H1 (cell line): Measurements from ENCODE around the gene GOLGA8J. TPM values are rescaled to one million over a fixed set of nuclear protein-coding genes. Genes with fewer than 3 reads are reported as not detected.

Source experiments
- BCL11A ChIP-seq, 2 experiments: IDR thresholded peaks; one replicate each; pipeline ENCODE4 v1.6.1; 2011; ENCODE audit warnings: low read depth in 2 of 2, low read length in 2 of 2, mild to moderate bottlenecking in 2 of 2
- CBX5 ChIP-seq: fragments of 300-800, 300-1000 bp; sonication (generic); IDR thresholded peaks from 2 replicates; pipeline ENCODE4 v1.7.1; 2016; ENCODE audit warnings: antibody characterized with exemption, low read length, low read depth
- KDM1A ChIP-seq: fragments of 200-600, 300-600 bp; sonication (generic); IDR thresholded peaks from 2 replicates; pipeline ENCODE4 v1.7.1; 2016; ENCODE audit warnings: mild to moderate bottlenecking, low read length, borderline replicate concordance
- polyA plus RNA-seq, 7 experiments: library from polyadenylated mRNA; depleted of rRNA in 3 of 7; stranded (reverse) in 5 of 7; unstranded in 2 of 7; fragments of >200 nt in 5 of 7; fragments of 200-250 nt in 2 of 7; gene quantifications; 1 replicate in 5 of 7; 2 replicates in 1 of 7; 4 replicates in 1 of 7; pipeline versions ENCODE4 v1.2.1 to v1.2.3, GENCODE V29; 2011 to 2013; ENCODE audit warnings: missing spikeins in 2 of 7, mixed read lengths in 2 of 7
- total RNA-seq: library from RNA; stranded (reverse); fragmentation: NEBNext Ultra II Directional; extraction: Animal tissue kit (Norgen Biotek cat#: 25700); gene quantifications from 2 replicates; pipeline ENCODE4 v1.2.1, GENCODE V29; 2021
- TF ChIP-seq, protein P1 (sequence below): fragments of 300-600 bp; sonication (generic); IDR thresholded peaks from 2 replicates; pipeline ENCODE4 v1.7.1; 2012; ENCODE audit warnings: low read length, moderate library complexity, mild to moderate bottlenecking, inconsistent platforms; ENCODE audit not compliant: insufficient replicate concordance
- TF ChIP-seq, protein P2 (sequence below): IDR thresholded peaks from 2 replicates; pipeline ENCODE4 v1.6.1; 2011; ENCODE audit warnings: low read length, improper control_type of control experiment

The GOLGA8J gene
- total and polyA plus RNA-seq, 2 of the 8 experiments (the other 6 are each of a cell fraction or from before 2014, with no cell fraction given), result not detected

DNA sequence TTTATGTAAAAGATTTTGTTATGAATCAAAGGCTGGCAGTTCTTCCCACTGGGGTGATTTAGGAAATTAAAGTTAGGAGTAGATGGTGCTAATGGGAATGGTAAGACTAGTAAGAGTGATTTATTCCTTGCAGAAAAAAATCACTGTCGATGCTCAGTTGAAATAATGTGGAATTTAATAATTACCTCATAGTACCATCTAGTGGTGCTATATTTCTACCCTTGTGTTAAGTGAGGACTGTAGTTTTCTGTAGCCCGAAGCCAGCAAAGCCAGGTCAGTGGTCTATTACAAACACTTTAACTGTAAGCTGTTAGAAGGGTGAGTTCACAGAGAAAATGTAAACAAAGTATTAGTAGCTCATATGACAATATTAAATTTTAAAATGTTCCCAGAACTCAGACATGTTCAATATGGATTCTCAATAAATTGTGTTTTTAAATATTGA, 39.5 kb upstream of the GOLGA8J start (continued):
- TF ChIP-seq, protein P1, sequence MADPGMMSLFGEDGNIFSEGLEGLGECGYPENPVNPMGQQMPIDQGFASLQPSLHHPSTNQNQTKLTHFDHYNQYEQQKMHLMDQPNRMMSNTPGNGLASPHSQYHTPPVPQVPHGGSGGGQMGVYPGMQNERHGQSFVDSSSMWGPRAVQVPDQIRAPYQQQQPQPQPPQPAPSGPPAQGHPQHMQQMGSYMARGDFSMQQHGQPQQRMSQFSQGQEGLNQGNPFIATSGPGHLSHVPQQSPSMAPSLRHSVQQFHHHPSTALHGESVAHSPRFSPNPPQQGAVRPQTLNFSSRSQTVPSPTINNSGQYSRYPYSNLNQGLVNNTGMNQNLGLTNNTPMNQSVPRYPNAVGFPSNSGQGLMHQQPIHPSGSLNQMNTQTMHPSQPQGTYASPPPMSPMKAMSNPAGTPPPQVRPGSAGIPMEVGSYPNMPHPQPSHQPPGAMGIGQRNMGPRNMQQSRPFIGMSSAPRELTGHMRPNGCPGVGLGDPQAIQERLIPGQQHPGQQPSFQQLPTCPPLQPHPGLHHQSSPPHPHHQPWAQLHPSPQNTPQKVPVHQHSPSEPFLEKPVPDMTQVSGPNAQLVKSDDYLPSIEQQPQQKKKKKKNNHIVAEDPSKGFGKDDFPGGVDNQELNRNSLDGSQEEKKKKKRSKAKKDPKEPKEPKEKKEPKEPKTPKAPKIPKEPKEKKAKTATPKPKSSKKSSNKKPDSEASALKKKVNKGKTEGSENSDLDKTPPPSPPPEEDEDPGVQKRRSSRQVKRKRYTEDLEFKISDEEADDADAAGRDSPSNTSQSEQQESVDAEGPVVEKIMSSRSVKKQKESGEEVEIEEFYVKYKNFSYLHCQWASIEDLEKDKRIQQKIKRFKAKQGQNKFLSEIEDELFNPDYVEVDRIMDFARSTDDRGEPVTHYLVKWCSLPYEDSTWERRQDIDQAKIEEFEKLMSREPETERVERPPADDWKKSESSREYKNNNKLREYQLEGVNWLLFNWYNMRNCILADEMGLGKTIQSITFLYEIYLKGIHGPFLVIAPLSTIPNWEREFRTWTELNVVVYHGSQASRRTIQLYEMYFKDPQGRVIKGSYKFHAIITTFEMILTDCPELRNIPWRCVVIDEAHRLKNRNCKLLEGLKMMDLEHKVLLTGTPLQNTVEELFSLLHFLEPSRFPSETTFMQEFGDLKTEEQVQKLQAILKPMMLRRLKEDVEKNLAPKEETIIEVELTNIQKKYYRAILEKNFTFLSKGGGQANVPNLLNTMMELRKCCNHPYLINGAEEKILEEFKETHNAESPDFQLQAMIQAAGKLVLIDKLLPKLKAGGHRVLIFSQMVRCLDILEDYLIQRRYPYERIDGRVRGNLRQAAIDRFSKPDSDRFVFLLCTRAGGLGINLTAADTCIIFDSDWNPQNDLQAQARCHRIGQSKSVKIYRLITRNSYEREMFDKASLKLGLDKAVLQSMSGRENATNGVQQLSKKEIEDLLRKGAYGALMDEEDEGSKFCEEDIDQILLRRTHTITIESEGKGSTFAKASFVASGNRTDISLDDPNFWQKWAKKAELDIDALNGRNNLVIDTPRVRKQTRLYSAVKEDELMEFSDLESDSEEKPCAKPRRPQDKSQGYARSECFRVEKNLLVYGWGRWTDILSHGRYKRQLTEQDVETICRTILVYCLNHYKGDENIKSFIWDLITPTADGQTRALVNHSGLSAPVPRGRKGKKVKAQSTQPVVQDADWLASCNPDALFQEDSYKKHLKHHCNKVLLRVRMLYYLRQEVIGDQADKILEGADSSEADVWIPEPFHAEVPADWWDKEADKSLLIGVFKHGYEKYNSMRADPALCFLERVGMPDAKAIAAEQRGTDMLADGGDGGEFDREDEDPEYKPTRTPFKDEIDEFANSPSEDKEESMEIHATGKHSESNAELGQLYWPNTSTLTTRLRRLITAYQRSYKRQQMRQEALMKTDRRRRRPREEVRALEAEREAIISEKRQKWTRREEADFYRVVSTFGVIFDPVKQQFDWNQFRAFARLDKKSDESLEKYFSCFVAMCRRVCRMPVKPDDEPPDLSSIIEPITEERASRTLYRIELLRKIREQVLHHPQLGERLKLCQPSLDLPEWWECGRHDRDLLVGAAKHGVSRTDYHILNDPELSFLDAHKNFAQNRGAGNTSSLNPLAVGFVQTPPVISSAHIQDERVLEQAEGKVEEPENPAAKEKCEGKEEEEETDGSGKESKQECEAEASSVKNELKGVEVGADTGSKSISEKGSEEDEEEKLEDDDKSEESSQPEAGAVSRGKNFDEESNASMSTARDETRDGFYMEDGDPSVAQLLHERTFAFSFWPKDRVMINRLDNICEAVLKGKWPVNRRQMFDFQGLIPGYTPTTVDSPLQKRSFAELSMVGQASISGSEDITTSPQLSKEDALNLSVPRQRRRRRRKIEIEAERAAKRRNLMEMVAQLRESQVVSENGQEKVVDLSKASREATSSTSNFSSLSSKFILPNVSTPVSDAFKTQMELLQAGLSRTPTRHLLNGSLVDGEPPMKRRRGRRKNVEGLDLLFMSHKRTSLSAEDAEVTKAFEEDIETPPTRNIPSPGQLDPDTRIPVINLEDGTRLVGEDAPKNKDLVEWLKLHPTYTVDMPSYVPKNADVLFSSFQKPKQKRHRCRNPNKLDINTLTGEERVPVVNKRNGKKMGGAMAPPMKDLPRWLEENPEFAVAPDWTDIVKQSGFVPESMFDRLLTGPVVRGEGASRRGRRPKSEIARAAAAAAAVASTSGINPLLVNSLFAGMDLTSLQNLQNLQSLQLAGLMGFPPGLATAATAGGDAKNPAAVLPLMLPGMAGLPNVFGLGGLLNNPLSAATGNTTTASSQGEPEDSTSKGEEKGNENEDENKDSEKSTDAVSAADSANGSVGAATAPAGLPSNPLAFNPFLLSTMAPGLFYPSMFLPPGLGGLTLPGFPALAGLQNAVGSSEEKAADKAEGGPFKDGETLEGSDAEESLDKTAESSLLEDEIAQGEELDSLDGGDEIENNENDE, result no peak
- TF ChIP-seq KDM1A, result no peak
- TF ChIP-seq BCL11A (IDR thresholded peaks at IDR 0.05; ENCODE audit: low read depth in 2 of 2, low read length in 2 of 2), result no peak
- TF ChIP-seq CBX5, result no peak
- TF ChIP-seq, protein P2, sequence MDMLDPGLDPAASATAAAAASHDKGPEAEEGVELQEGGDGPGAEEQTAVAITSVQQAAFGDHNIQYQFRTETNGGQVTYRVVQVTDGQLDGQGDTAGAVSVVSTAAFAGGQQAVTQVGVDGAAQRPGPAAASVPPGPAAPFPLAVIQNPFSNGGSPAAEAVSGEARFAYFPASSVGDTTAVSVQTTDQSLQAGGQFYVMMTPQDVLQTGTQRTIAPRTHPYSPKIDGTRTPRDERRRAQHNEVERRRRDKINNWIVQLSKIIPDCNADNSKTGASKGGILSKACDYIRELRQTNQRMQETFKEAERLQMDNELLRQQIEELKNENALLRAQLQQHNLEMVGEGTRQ, result no peak
